H1 (cell line): ENCODE results near the gene PDZD2. TPM values are rescaled to one million over a fixed set of nuclear protein-coding genes. Genes with fewer than 3 reads are reported as not detected.
A peak's percentile ranks its signal among the peaks of the same experiment; 100 is the strongest.

ENCODE experiments used
- CTCF ChIA-PET: fragments of 300-600 bp; sonication (Branson Sonifier 250); formaldehyde crosslinking; loops from one replicate; lab custom pipeline; 2021; ENCODE audit not compliant: partially characterized antibody; lab: Charles Lee
- POLR2A ChIA-PET: fragments of 300-600 bp; sonication (Branson Sonifier 250); formaldehyde crosslinking; loops from one replicate; lab custom pipeline; 2021; ENCODE audit warnings: inconsistent platforms; ENCODE audit not compliant: partially characterized antibody; lab: Charles Lee
- DNase-seq, 2 experiments: peaks; one replicate each; pipeline versions ENCODE4 v3.0.0 to v3.0.0-alpha.2; 2010 to 2022; ENCODE audit warnings: low spot score in 2 of 2, low read depth in 1 of 2, mixed read lengths in 1 of 2
- FAIRE-seq: peaks from 2 replicates; lab custom pipeline; 2011; peaks lifted over from hg19 to GRCh38; lab: Jason Lieb, UNC
- H2AFZ ChIP-seq: 2 replicates; pipeline ENCODE4 v1.8.1; 2012; ENCODE audit warnings: low read length, inconsistent platforms
- H2AK5ac ChIP-seq: 2 replicates; pipeline ENCODE4 v1.6.1; 2013; ENCODE audit warnings: low read depth, low read length
- H2BK120ac ChIP-seq: replicated peaks from 2 replicates; pipeline ENCODE3; 2013; ENCODE audit warnings: low read depth, low read length, inconsistent platforms
- H2BK12ac ChIP-seq: 2 replicates; pipeline ENCODE4 v1.6.1; 2013; ENCODE audit warnings: low read depth, low read length
- H2BK15ac ChIP-seq: 2 replicates; pipeline ENCODE4 v1.6.1; 2013; ENCODE audit warnings: low read length
- H2BK20ac ChIP-seq: 2 replicates; pipeline ENCODE4 v1.6.1; 2013; ENCODE audit warnings: low read length
- H2BK5ac ChIP-seq: 2 replicates; pipeline ENCODE4 v1.6.1; 2013; ENCODE audit warnings: low read depth, low read length
- H3K14ac ChIP-seq: 2 replicates; pipeline ENCODE4 v1.6.1; 2013; ENCODE audit warnings: inconsistent platforms; ENCODE audit not compliant: insufficient read length
- H3K18ac ChIP-seq: 2 replicates; pipeline ENCODE4 v1.6.1; 2013; ENCODE audit warnings: low read length; ENCODE audit errors: extremely low read depth
- H3K23ac ChIP-seq: 2 replicates; pipeline ENCODE4 v1.6.1; 2013; ENCODE audit warnings: inconsistent platforms; ENCODE audit not compliant: insufficient read length
- H3K23me2 ChIP-seq: 2 replicates; pipeline ENCODE4 v1.6.1; 2013; ENCODE audit warnings: low read depth, low read length
- H3K27ac ChIP-seq: 2 replicates; pipeline ENCODE4 v1.6.1; 2011; ENCODE audit warnings: low read depth, low read length, inconsistent platforms
- H3K27me3 ChIP-seq, 4 experiments: replicated peaks in 1 of 4; 1 replicate in 1 of 4; 2 replicates in 3 of 4; pipeline versions ENCODE4 v1.6.1 to v1.8.1; 2011 to 2013; ENCODE audit warnings: low read length in 3 of 4, mild to moderate bottlenecking in 3 of 4, inconsistent platforms in 2 of 4, mixed read lengths in 2 of 4, moderate library complexity in 1 of 4; ENCODE audit not compliant: control insufficient read depth in 3 of 4, insufficient read depth in 3 of 4; ENCODE audit errors: extremely low read depth in 1 of 4
- H3K36me3 ChIP-seq, 4 experiments: 2 replicates each; pipeline versions ENCODE4 v1.6.1 to v1.8.1; 2011 to 2013; ENCODE audit warnings: mild to moderate bottlenecking in 4 of 4, low read length in 3 of 4, moderate library complexity in 2 of 4, control low read depth in 1 of 4, inconsistent platforms in 1 of 4; ENCODE audit not compliant: insufficient read depth in 4 of 4, control insufficient read depth in 2 of 4
- H3K4ac ChIP-seq: replicated peaks from 2 replicates; pipeline ENCODE3; 2013; ENCODE audit warnings: low read length, low read depth, mixed read lengths, inconsistent platforms; ENCODE audit not compliant: insufficient read length
- H3K4me1 ChIP-seq, 4 experiments: replicated peaks in 1 of 4; 1 replicate in 1 of 4; 2 replicates in 3 of 4; pipeline versions ENCODE4 v1.6.1 to v1.8.1; 2011 to 2013; ENCODE audit warnings: low read length in 3 of 4, inconsistent platforms in 2 of 4, mixed read lengths in 1 of 4; ENCODE audit not compliant: insufficient read depth in 4 of 4, control insufficient read depth in 3 of 4
- H3K4me2 ChIP-seq, 2 experiments: 2 replicates each; pipeline versions ENCODE4 v1.6.1 to v1.8.1; 2011 to 2013; ENCODE audit warnings: low read depth in 2 of 2, low read length in 2 of 2, control low read depth in 1 of 2, inconsistent platforms in 1 of 2, mild to moderate bottlenecking in 1 of 2; ENCODE audit not compliant: insufficient read depth in 1 of 2
- H3K4me3 ChIP-seq, 4 experiments: fragments of 200-600, 300-600 bp in 1 of 4; sonication (generic), shearing (Covaris generic), sonication (Bioruptor Twin) in 1 of 4; 2 replicates each; pipeline versions ENCODE4 v1.5.1 to v1.8.1; 2011 to 2016; ENCODE audit warnings: low read length in 4 of 4, low read depth in 3 of 4, control low read depth in 2 of 4, inconsistent platforms in 2 of 4, mild to moderate bottlenecking in 2 of 4, mixed read lengths in 1 of 4, moderate library complexity in 1 of 4; ENCODE audit not compliant: insufficient read depth in 2 of 4; ENCODE audit errors: extremely low read depth in 1 of 4
- H3K56ac ChIP-seq: replicated peaks from 2 replicates; pipeline ENCODE3; 2013; ENCODE audit warnings: low read depth, mild to moderate bottlenecking, mixed read lengths, low read length, inconsistent platforms; ENCODE audit not compliant: insufficient read length
- H3K79me1 ChIP-seq: 2 replicates; pipeline ENCODE4 v1.6.1; 2013; ENCODE audit warnings: low read depth, low read length, control low read depth
- H3K79me2 ChIP-seq, 2 experiments: 2 replicates each; pipeline versions ENCODE4 v1.6.1 to v1.8.1; 2012 to 2013; ENCODE audit warnings: low read length in 2 of 2, mild to moderate bottlenecking in 2 of 2, inconsistent platforms in 1 of 2; ENCODE audit not compliant: insufficient read depth in 2 of 2, control insufficient read depth in 1 of 2
- H3K9ac ChIP-seq, 4 experiments: replicated peaks in 1 of 4; 1 replicate in 1 of 4; 2 replicates in 3 of 4; pipeline versions ENCODE4 v1.6.1 to v1.8.1; 2011 to 2013; ENCODE audit warnings: low read depth in 3 of 4, low read length in 3 of 4, control low read depth in 2 of 4, mild to moderate bottlenecking in 2 of 4, moderate library complexity in 2 of 4, inconsistent platforms in 1 of 4; ENCODE audit errors: extremely low read depth in 1 of 4
- H3K9me3 ChIP-seq, 2 experiments: 2 replicates each; pipeline versions ENCODE4 v1.6.1 to v1.8.1; 2012 to 2013; ENCODE audit warnings: mild to moderate bottlenecking in 2 of 2, moderate library complexity in 2 of 2, control low read depth in 1 of 2, inconsistent platforms in 1 of 2, low read depth in 1 of 2, low read length in 1 of 2, mixed read lengths in 1 of 2; ENCODE audit not compliant: insufficient read depth in 2 of 2
- H4K20me1 ChIP-seq, 2 experiments: replicated peaks in 1 of 2; 2 replicates each; pipeline versions ENCODE3 to v1.8.1; 2011 to 2013; ENCODE audit warnings: inconsistent platforms in 2 of 2, low read length in 2 of 2, mild to moderate bottlenecking in 1 of 2; ENCODE audit not compliant: insufficient read depth in 2 of 2, control insufficient read depth in 1 of 2
- H4K5ac ChIP-seq: 2 replicates; pipeline ENCODE4 v1.6.1; 2013; ENCODE audit warnings: low read length, low read depth, mixed read lengths, inconsistent platforms; ENCODE audit not compliant: insufficient read length
- H4K8ac ChIP-seq: 2 replicates; pipeline ENCODE4 v1.8.0; 2013; ENCODE audit warnings: mild to moderate bottlenecking, moderate library complexity, low read length, inconsistent platforms; ENCODE audit not compliant: insufficient read depth; ENCODE audit errors: extremely low read depth
- H4K91ac ChIP-seq: replicated peaks from 2 replicates; pipeline ENCODE3; 2013; ENCODE audit warnings: low read length, mixed read lengths, inconsistent platforms; ENCODE audit not compliant: insufficient read length
- SIX5 ChIP-seq: IDR thresholded peaks from 2 replicates; pipeline ENCODE4 v1.6.1; 2011; ENCODE audit warnings: mild to moderate bottlenecking, low read depth, low read length
- SP1 ChIP-seq: IDR thresholded peaks from 2 replicates; pipeline ENCODE4 v1.6.1; 2011; ENCODE audit warnings: low read depth, low read length
- WGBS, 2 experiments: shearing (Covaris generic) in 1 of 2; methylation state at CpG; one replicate each; pipeline versions ENCODE4 v1.1.6 to v1.1.7; 2013 to 2015; ENCODE audit warnings: low lambda C conversion rate in 2 of 2, mixed read lengths in 2 of 2, inconsistent platforms in 1 of 2, low coverage in 1 of 2, missing lambda C conversion rate in 1 of 2; ENCODE audit not compliant: insufficient replicate concordance in 2 of 2, insufficient coverage in 1 of 2, insufficient read length in 1 of 2; ENCODE audit errors: extremely low coverage in 1 of 2, missing lambda C conversion rate in 1 of 2; 5-methylcytosine and 5-hydroxymethylcytosine counted together
- polyA plus RNA-seq, 7 experiments: library from polyadenylated mRNA; depleted of rRNA in 3 of 7; stranded (reverse) in 5 of 7; unstranded in 2 of 7; fragments of >200 nt in 5 of 7; fragments of 200-250 nt in 2 of 7; gene quantifications; 1 replicate in 5 of 7; 2 replicates in 1 of 7; 4 replicates in 1 of 7; pipeline versions ENCODE4 v1.2.1 to v1.2.3, GENCODE V29; 2011 to 2013; ENCODE audit warnings: missing spikeins in 2 of 7, mixed read lengths in 2 of 7
- total RNA-seq: library from RNA; stranded (reverse); fragmentation: NEBNext Ultra II Directional; extraction: Animal tissue kit (Norgen Biotek cat#: 25700); gene quantifications from 2 replicates; pipeline ENCODE4 v1.2.1, GENCODE V29; 2021

PDZD2 gene
- total and polyA plus RNA-seq, 2 of the 8 experiments (the other 6 are each of a cell fraction or from before 2014, with no cell fraction given), result 1.2 to 6.8 TPM

DNA sequence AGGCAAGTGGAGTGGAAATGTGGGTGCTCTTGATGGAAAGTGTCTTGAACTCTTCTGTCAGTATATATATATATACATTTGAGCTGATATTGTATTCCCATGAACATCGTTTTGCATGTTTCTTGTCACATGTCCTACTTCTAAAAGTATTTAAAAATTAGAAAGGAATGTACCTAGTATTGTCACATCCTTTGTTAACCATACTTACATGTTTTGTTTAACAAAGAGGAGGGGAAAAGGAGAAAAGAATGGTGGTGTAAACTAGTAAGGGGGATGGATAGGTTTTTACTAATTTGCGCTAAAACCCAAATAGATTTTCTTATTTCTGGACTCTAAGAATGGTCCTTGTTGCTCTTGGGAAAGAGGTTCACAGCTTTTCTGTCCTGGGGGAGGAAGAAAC lies 353.4 kb downstream of the PDZD2 start:
- peak overlapping the region; percentile 47 for H3K56ac ChIP-seq
- H3K23ac ChIP-seq, result no peak overlapping the region
- H3K14ac ChIP-seq, result no peak overlapping the region
- no peak overlapping the region for H4K8ac ChIP-seq
- peak overlapping the region; percentile 47 to 71 for H3K4me2 ChIP-seq
- H2BK120ac ChIP-seq, result peak overlapping the region; percentile 99
- TF ChIP-seq SP1, result 0 out of 2 replicates have a peak, but pooled peaks have one; percentile 8
- TF ChIP-seq SIX5, result no peak
- 36% methylated on average over 2 of the region's 2 CpGs; no CpG with 5 or more reads in 1 of the 2 experiments for WGBS, 2 experiments
- no peak overlapping the region for H3K27ac ChIP-seq
- peak overlapping the region; percentile 100 for H4K91ac ChIP-seq
- H3K27me3 ChIP-seq, result no peaks in the 10 kb centered on the region
- H2BK15ac ChIP-seq, result no peak overlapping the region
- H3K9me3 ChIP-seq, result peaks cover 4% of the 10 kb centered on the region in 2 experiments; a peak in 1 of 4 replicates
- H3K18ac ChIP-seq, result peak overlapping the region; percentile 71; the same call in 1 of the 2 replicates
- H3K4me3 ChIP-seq, result peak overlapping the region in 1 of 4 experiments; percentile 24; a peak in 1 of 8 replicates
- peak overlapping the region; percentile 2; the same call in 1 of the 2 replicates for H2AK5ac ChIP-seq
- ChIA-PET POLR2A (no interaction called here), CTCF (no interaction called here)
- H2BK5ac ChIP-seq, result peak overlapping the region; percentile 97
- no peaks in the 10 kb centered on the region for H4K20me1 ChIP-seq
- no peak overlapping the region for H2AFZ ChIP-seq
- no peak for FAIRE-seq
- peak overlapping the region; percentile 89 for H2BK12ac ChIP-seq
- peaks cover 5 to 18% (median 14%) of the 10 kb centered on the region in 4 experiments for H3K4me1 ChIP-seq
- peak overlapping the region; percentile 98; the same call in 1 of the 2 replicates for H2BK20ac ChIP-seq
- no peak for DNase-seq
- no peaks in the 10 kb centered on the region for H3K23me2 ChIP-seq
- H3K36me3 ChIP-seq, result no peaks in the 10 kb centered on the region
- no peak overlapping the region for H3K4ac ChIP-seq
- no peak overlapping the region for H3K9ac ChIP-seq
- no peaks in the 10 kb centered on the region for H3K79me2 ChIP-seq
- no peaks in the 10 kb centered on the region; the same call in 1 of the 2 replicates for H3K79me1 ChIP-seq
- peak overlapping the region; percentile 67 for H4K5ac ChIP-seq
